K562 (cell line): ENCODE results near the gene NUF2. TPM values are rescaled to one million over a fixed set of nuclear protein-coding genes. Genes with fewer than 3 reads are reported as not detected.
A peak's percentile ranks its signal among the peaks of the same experiment; 100 is the strongest.

Experiments used
- CLOCK ChIP-seq: fragments of 250-450 bp; sonication (Bioruptor Pico); IDR thresholded peaks from 2 replicates; pipeline ENCODE4 v1.4.0; 2020; ENCODE audit warnings: mild to moderate bottlenecking, moderate library complexity, borderline replicate concordance
- RAD21 ChIP-seq, 2 experiments: fragments of 250-450 bp in 1 of 2; fragments of 450-650 bp in 1 of 2; sonication (Bioruptor Pico) in 1 of 2; formaldehyde crosslinking in 1 of 2; IDR thresholded peaks in 1 of 2; conservative IDR thresholded peaks in 1 of 2; 2 replicates each; pipeline versions ENCODE4 v1.4.0 to v1.8.0; 2020 to 2022; ENCODE audit warnings: mild to moderate bottlenecking in 2 of 2, moderate library complexity in 1 of 2
- ZFP36 ChIP-seq: fragments of 150-350 bp; IDR thresholded peaks from 2 replicates; pipeline ENCODE4 v1.6.1; 2018; ENCODE audit warnings: low read length, low read depth; ENCODE audit not compliant: partially characterized antibody
- polyA plus RNA-seq, 8 experiments: library from polyadenylated mRNA; depleted of rRNA in 4 of 8; stranded (reverse) in 5 of 8; unstranded in 3 of 8; fragments of >200 nt; fragmentation: Nextera tagmentation in 2 of 8; fragmentation: Illumina TruSeq in 1 of 8; extraction: Ambion mirVana in 2 of 8; extraction: Trizol in 1 of 8; gene quantifications; 2 replicates each; pipeline versions ENCODE4 v1.2.1 to v1.2.3, GENCODE V29; 2011 to 2014; ENCODE audit warnings: inconsistent platforms in 1 of 8, missing spikeins in 1 of 8
- total RNA-seq, 7 experiments: library from RNA; depleted of rRNA in 6 of 7; stranded (reverse); fragments of >200 nt in 6 of 7; fragmentation: Illumina TruSeq in 2 of 7; extraction: Trizol in 2 of 7; gene quantifications; 2 replicates each; pipeline versions ENCODE4 v1.2.1 to v1.2.3, GENCODE V29; 2011 to 2021; ENCODE audit warnings: low replicate concordance in 1 of 7
- TF ChIP-seq, protein P1 (sequence below): fragments of 450-650 bp; formaldehyde crosslinking; IDR thresholded peaks from 2 replicates; pipeline ENCODE4 v1.4.0; 2020; ENCODE audit warnings: mild to moderate bottlenecking, moderate library complexity
- TF ChIP-seq, protein P2 (sequence below), 3 experiments: fragments of 200-800 bp in 1 of 3; sonication (Bioruptor generic) in 1 of 3; sonication (generic) in 1 of 3; formaldehyde crosslinking in 1 of 3; IDR thresholded peaks; 2 replicates each; pipeline versions ENCODE4 v1.6.1 to v1.8.0; 2016 to 2022; ENCODE audit warnings: mild to moderate bottlenecking in 2 of 3, missing compliant biosample characterization in 2 of 3, missing genetic modification characterization in 2 of 3, missing genetic modification reagents in 1 of 3
- TF ChIP-seq, protein P3 (sequence below), 3 experiments: IDR thresholded peaks in 2 of 3; conservative IDR thresholded peaks in 1 of 3; 2 replicates each; pipeline ENCODE4 v1.5.1; 2011 to 2012; ENCODE audit warnings: low read length in 3 of 3, mild to moderate bottlenecking in 3 of 3, control low read depth in 2 of 3, improper control_type of control experiment in 1 of 3, inconsistent platforms in 1 of 3, low read depth in 1 of 3, mixed read lengths in 1 of 3, moderate library complexity in 1 of 3; ENCODE audit not compliant: insufficient read depth in 2 of 3

The NUF2 gene
- total and polyA plus RNA-seq, 9 of the 15 experiments (the other 6 are each of a cell fraction or from before 2014, with no cell fraction given) = 42.5 to 90.0 (median 60.3) TPM

DNA sequence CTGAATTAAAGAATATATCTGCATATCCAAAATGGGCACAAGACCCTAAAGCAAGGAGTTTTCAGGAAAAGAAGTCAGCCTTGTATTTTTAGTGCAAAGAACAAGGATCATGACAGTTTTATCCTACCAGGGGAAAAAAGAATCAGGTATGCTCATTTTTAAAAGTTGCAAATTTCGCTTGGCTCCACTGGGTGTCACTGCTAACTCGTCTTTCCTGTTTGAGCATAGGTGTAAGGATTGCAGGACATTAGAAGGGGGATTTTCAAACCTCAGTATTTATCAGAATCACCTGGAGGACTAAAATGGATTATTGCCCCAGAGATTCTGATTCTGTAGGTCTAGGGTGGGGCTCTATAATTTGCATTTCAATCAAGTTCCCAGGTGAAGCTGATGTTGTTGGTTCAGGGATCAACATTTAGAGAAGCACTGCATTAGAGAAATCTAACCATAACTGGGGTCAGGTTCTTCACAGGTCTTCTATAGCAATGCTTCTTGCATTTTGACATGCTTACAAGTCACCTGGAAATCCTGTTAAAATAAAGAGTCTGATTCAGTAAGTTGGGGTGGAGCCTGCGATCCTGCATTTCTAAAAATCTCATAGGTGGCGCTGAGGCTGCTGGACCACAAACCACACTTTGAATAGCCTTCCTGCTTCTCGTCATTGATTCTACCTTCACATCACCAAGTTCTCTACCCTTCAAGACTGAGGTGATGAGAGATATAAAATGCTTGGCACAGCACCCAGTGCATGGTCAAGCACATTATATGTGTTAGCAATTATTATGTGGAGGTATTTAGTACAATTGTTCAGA lies 39.6 kb downstream of the NUF2 start (continued):
- TF ChIP-seq, protein P1, sequence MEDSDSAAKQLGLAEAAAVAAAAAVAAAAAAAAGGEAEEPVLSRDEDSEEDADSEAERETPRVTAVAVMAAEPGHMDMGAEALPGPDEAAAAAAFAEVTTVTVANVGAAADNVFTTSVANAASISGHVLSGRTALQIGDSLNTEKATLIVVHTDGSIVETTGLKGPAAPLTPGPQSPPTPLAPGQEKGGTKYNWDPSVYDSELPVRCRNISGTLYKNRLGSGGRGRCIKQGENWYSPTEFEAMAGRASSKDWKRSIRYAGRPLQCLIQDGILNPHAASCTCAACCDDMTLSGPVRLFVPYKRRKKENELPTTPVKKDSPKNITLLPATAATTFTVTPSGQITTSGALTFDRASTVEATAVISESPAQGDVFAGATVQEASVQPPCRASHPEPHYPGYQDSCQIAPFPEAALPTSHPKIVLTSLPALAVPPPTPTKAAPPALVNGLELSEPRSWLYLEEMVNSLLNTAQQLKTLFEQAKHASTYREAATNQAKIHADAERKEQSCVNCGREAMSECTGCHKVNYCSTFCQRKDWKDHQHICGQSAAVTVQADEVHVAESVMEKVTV = peak; percentile 42; the same call in 1 of the 2 replicates
- TF ChIP-seq ZFP36 (no peak), RAD21 (CRISPR knock-in tag; conservative IDR thresholded peaks at IDR 0.05 in 1 of 2, IDR thresholded peaks at IDR 0.05 in 1 of 2) (peak; percentile 56 to 67), CLOCK (no peak)
- TF ChIP-seq, protein P2, sequence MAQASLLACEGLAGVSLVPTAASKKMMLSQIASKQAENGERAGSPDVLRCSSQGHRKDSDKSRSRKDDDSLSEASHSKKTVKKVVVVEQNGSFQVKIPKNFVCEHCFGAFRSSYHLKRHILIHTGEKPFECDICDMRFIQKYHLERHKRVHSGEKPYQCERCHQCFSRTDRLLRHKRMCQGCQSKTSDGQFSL (CRISPR knock-in tag; IDR thresholded peaks at IDR 0.05) = no peak
- TF ChIP-seq, protein P2 (tag; IDR thresholded peaks at IDR 0.05) = no peak
- TF ChIP-seq, protein P3, sequence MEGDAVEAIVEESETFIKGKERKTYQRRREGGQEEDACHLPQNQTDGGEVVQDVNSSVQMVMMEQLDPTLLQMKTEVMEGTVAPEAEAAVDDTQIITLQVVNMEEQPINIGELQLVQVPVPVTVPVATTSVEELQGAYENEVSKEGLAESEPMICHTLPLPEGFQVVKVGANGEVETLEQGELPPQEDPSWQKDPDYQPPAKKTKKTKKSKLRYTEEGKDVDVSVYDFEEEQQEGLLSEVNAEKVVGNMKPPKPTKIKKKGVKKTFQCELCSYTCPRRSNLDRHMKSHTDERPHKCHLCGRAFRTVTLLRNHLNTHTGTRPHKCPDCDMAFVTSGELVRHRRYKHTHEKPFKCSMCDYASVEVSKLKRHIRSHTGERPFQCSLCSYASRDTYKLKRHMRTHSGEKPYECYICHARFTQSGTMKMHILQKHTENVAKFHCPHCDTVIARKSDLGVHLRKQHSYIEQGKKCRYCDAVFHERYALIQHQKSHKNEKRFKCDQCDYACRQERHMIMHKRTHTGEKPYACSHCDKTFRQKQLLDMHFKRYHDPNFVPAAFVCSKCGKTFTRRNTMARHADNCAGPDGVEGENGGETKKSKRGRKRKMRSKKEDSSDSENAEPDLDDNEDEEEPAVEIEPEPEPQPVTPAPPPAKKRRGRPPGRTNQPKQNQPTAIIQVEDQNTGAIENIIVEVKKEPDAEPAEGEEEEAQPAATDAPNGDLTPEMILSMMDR (IDR thresholded peaks at IDR 0.05 in 2 of 3, conservative IDR thresholded peaks at IDR 0.05 in 1 of 3; ENCODE audit: insufficient read depth in 2 of 3, low read depth in 1 of 3, low read length in 3 of 3) = peak; percentile 50 to 63 (median 55); a peak in 5 of 6 replicates
